HL-60/S4 treated with retinoic acid at 250 ng/mL for 4 days and 3 days (cell line): Measurements from ENCODE around the gene CCT6B.
"Not testable (repeated sequence)": the region's sequence is repeated elsewhere in the genome, so short reads cannot be mapped to it uniquely, and the experiment has no call there.

Source experiments
- in situ Hi-C: fragments of 300-500 bp; cut with MboI; formaldehyde crosslinking; loops from 2 replicates; pipeline ENCODE4 v1.7.0; 2022; ENCODE audit warnings: low sequenced_read_pairs

CCT6B gene

GRCh38 chr17:34961093-34961911 is at the start of gene CCT6B, which contains the start of gene ZNF830:
CCT6B (minus strand) TSS chr17:34961460; CDS start chr17:34961393, 67 bp downstream.
ZNF830 (plus strand) TSS chr17:34961540; CDS start chr17:34961567, 27 bp downstream.
- in situ Hi-C loops = no loop called here

GRCh38 chr17:35010093-35010492 is 48.8 kb upstream of the CCT6B start:
- in situ Hi-C loops = no loop called here

GRCh38 chr17:35006961-35007360 is 45.7 kb upstream of the CCT6B start:
- in situ Hi-C loops = no loop called here

GRCh38 chr17:35006345-35006744 is 45.1 kb upstream of the CCT6B start:
- in situ Hi-C loops = no loop called here

GRCh38 chr17:35003778-35004177 is 42.5 kb upstream of the CCT6B start:
- in situ Hi-C loops = no loop called here

GRCh38 chr17:35002876-35003551 is 41.8 kb upstream of the CCT6B start:
- in situ Hi-C loops = no loop called here

- in situ Hi-C loops = no loop called here
Measured at GRCh38 chr17:35001549-35001948, 40.3 kb upstream of the CCT6B start.

GRCh38 chr17:35000965-35001364 is 39.7 kb upstream of the CCT6B start:
- in situ Hi-C loops = not testable (repeated sequence)

- in situ Hi-C loops = loop anchor here (10.0 kb wide), 1 partner anchor 125 kb away; the partner anchor contains the start of gene FNDC8
Measured at GRCh38 chr17:34999456-34999855, 38.2 kb upstream of the CCT6B start.

- in situ Hi-C loops = loop anchor here (10.0 kb wide), 1 partner anchor 127 kb away; the partner anchor contains the start of gene FNDC8
Measured at GRCh38 chr17:34998205-34998604, 36.9 kb upstream of the CCT6B start.

- in situ Hi-C loops = loop anchor here (10.0 kb wide), 1 partner anchor 127 kb away; the partner anchor contains the start of gene FNDC8
Measured at GRCh38 chr17:34997355-34997862, 36.1 kb upstream of the CCT6B start.

GRCh38 chr17:34996422-34997285 is 35.4 kb upstream of the CCT6B start:
- in situ Hi-C loops = loop anchor here (10.0 kb wide), 1 partner anchor 128 kb away; the partner anchor contains the start of gene FNDC8

GRCh38 chr17:34993031-34993430 is 31.8 kb upstream of the CCT6B start:
- in situ Hi-C loops = loop anchor here (10.0 kb wide), 1 partner anchor 132 kb away; the partner anchor contains the start of gene FNDC8

- in situ Hi-C loops = loop anchor here (10.0 kb wide), 1 partner anchor 133 kb away; the partner anchor contains the start of gene FNDC8
Measured at GRCh38 chr17:34991606-34992005, 30.3 kb upstream of the CCT6B start.

GRCh38 chr17:34990921-34991365 is 29.7 kb upstream of the CCT6B start:
- in situ Hi-C loops = loop anchor here (10.0 kb wide), 1 partner anchor 134 kb away; the partner anchor contains the start of gene FNDC8

GRCh38 chr17:34989473-34989872 is 28.2 kb upstream of the CCT6B start:
- in situ Hi-C loops = no loop called here

- in situ Hi-C loops = no loop called here
Measured at GRCh38 chr17:34988644-34989043, 27.4 kb upstream of the CCT6B start.

GRCh38 chr17:34987232-34987631 is 26.0 kb upstream of the CCT6B start:
- in situ Hi-C loops = no loop called here

- in situ Hi-C loops = no loop called here
Measured at GRCh38 chr17:34981538-34982241, 20.4 kb upstream of the CCT6B start.
